Measurements from ENCODE around the gene CECR2. TPM values are rescaled to one million over a fixed set of nuclear protein-coding genes. Genes with fewer than 3 reads are reported as not detected.

Gene CECR2
- polyA plus RNA-seq, 1 of the 3 experiments (the other 2 are of a cell fraction) = not detected

- Histone ChIP-seq H3F3A (replicated peaks; ENCODE audit: insufficient read depth) (no peaks in the 10 kb centered on the region), H3K9me3 (no peaks in the 10 kb centered on the region), H3K4me2 (no peak overlapping the region), H3K9ac (no peak overlapping the region), H3K79me2 (ENCODE audit: insufficient read depth) (no peaks in the 10 kb centered on the region), H3K27ac (ENCODE audit: low read depth in 2 of 2, low read length in 1 of 2) (no peak overlapping the region), H3K9me2 (no peaks in the 10 kb centered on the region), H2AFZ (ENCODE audit: low read depth) (no peak overlapping the region), H3K36me3 (replicated peaks in 1 of 2; ENCODE audit: control insufficient read depth in 1 of 2, insufficient read depth in 2 of 2, low read length in 1 of 2) (no peaks in the 10 kb centered on the region), H3K27me3 (ENCODE audit: insufficient read depth) (no peaks in the 10 kb centered on the region), H3K4me1 (ENCODE audit: control insufficient read depth in 1 of 2, insufficient read depth in 2 of 2, low read depth in 1 of 2, low read length in 1 of 2) (no peaks in the 10 kb centered on the region), H3K4me3 (ENCODE audit: low read depth in 2 of 2, low read length in 1 of 2) (no peak overlapping the region), H4K20me1 (ENCODE audit: insufficient read depth) (no peaks in the 10 kb centered on the region)
- ChIA-PET CTCF (interaction anchor here (1.0 kb wide), 1 partner anchor 9 kb away, joined by 4 read pairs; no protein-coding TSS in a partner anchor), POLR2A (no interaction called here)
- TF ChIP-seq FOXJ3 (CRISPR knock-in tag; IDR thresholded peaks at IDR 0.05) (no peak), RAD21 (IDR thresholded peaks at IDR 0.05; ENCODE audit: low read length) (no peak), RFX5 (IDR thresholded peaks at IDR 0.05; ENCODE audit: low read length) (no peak), JUND (IDR thresholded peaks at IDR 0.05) (no peak), TAF1 (IDR thresholded peaks at IDR 0.05; ENCODE audit: borderline replicate concordance, low read depth, low read length) (no peak), SIN3A (IDR thresholded peaks at IDR 0.05; ENCODE audit: borderline replicate concordance, low read depth, low read length) (no peak), RCOR1 (IDR thresholded peaks at IDR 0.05; ENCODE audit: low read length) (no peak)
- WGBS (ENCODE audit: low lambda C conversion rate) = 84% methylated on average over 12 of the region's 14 CpGs
- DNase-seq = no peak
These were observed 210.3 kb downstream of the CECR2 start for GRCh38 chr22:17579535-17579981.

GRCh38 chr22:17580441-17581031 lies 211.3 kb downstream of the CECR2 start:
- no peak overlapping the region for H3K27ac ChIP-seq (ENCODE audit: low read depth in 2 of 2, low read length in 1 of 2)
- CTCF ChIA-PET = interaction anchor here (0.8 kb wide), 1 partner anchor 22 kb away, joined by 3 read pairs; no protein-coding TSS in a partner anchor
- H3K4me3 ChIP-seq (ENCODE audit: low read depth in 2 of 2, low read length in 1 of 2) = no peak overlapping the region
- H3K27me3 ChIP-seq (ENCODE audit: insufficient read depth) = no peaks in the 10 kb centered on the region
- no peaks in the 10 kb centered on the region for H3K9me3 ChIP-seq
- 57% methylated on average over 8 of the region's 15 CpGs for WGBS (ENCODE audit: low lambda C conversion rate)
- no peaks in the 10 kb centered on the region for H4K20me1 ChIP-seq (ENCODE audit: insufficient read depth)
- H3K4me1 ChIP-seq (ENCODE audit: control insufficient read depth in 1 of 2, insufficient read depth in 2 of 2, low read depth in 1 of 2, low read length in 1 of 2) = no peaks in the 10 kb centered on the region
- no peaks in the 10 kb centered on the region for H3K36me3 ChIP-seq (replicated peaks in 1 of 2; ENCODE audit: control insufficient read depth in 1 of 2, insufficient read depth in 2 of 2, low read length in 1 of 2)
- no peak overlapping the region for H3K9ac ChIP-seq
- no peaks in the 10 kb centered on the region for H3K79me2 ChIP-seq (ENCODE audit: insufficient read depth)
- no peaks in the 10 kb centered on the region for H3F3A ChIP-seq (replicated peaks; ENCODE audit: insufficient read depth)
- H3K4me2 ChIP-seq = no peak overlapping the region
- DNase-seq = no peak
- no peaks in the 10 kb centered on the region for H3K9me2 ChIP-seq
- no peak overlapping the region for H2AFZ ChIP-seq (ENCODE audit: low read depth)
- POLR2A ChIA-PET = no interaction called here
- no peak for TF ChIP-seq YY1 (IDR thresholded peaks at IDR 0.05; ENCODE audit: low read depth)
- TF ChIP-seq RXRA (IDR thresholded peaks at IDR 0.05; ENCODE audit: borderline replicate concordance, low read depth) = no peak
- TF ChIP-seq EZH2phosphoT487 (IDR thresholded peaks at IDR 0.05; ENCODE audit: borderline replicate concordance, low read depth) = no peak
- no peak for TF ChIP-seq NRF1 (IDR thresholded peaks at IDR 0.05; ENCODE audit: low read depth, low read length)
- TF ChIP-seq FOXM1 (IDR thresholded peaks at IDR 0.05; ENCODE audit: low read depth) = no peak
- no peak for TF ChIP-seq EP300 (IDR thresholded peaks at IDR 0.05; ENCODE audit: borderline replicate concordance in 1 of 2, low read depth in 1 of 2, low read length in 1 of 2)
- TF ChIP-seq GABPA (IDR thresholded peaks at IDR 0.05; ENCODE audit: low read depth) = no peak
- no peak for TF ChIP-seq TEAD4 (IDR thresholded peaks at IDR 0.05; ENCODE audit: borderline replicate concordance, insufficient read depth)
- TF ChIP-seq, protein P1, sequence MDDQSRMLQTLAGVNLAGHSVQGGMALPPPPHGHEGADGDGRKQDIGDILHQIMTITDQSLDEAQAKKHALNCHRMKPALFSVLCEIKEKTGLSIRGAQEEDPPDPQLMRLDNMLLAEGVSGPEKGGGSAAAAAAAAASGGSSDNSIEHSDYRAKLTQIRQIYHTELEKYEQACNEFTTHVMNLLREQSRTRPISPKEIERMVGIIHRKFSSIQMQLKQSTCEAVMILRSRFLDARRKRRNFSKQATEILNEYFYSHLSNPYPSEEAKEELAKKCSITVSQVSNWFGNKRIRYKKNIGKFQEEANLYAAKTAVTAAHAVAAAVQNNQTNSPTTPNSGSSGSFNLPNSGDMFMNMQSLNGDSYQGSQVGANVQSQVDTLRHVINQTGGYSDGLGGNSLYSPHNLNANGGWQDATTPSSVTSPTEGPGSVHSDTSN (IDR thresholded peaks at IDR 0.05) = no peak
- no peak for TF ChIP-seq REST (IDR thresholded peaks at IDR 0.05; ENCODE audit: low read depth, low read length)
- TF ChIP-seq, protein P2, sequence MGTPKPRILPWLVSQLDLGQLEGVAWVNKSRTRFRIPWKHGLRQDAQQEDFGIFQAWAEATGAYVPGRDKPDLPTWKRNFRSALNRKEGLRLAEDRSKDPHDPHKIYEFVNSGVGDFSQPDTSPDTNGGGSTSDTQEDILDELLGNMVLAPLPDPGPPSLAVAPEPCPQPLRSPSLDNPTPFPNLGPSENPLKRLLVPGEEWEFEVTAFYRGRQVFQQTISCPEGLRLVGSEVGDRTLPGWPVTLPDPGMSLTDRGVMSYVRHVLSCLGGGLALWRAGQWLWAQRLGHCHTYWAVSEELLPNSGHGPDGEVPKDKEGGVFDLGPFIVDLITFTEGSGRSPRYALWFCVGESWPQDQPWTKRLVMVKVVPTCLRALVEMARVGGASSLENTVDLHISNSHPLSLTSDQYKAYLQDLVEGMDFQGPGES (IDR thresholded peaks at IDR 0.05; ENCODE audit: low read depth, low read length) = no peak
- no peak for TF ChIP-seq TCF12 (IDR thresholded peaks at IDR 0.05)
- TF ChIP-seq RFX5 (IDR thresholded peaks at IDR 0.05; ENCODE audit: low read length) = no peak
- TF ChIP-seq MEF2A (IDR thresholded peaks at IDR 0.05; ENCODE audit: borderline replicate concordance, low read depth) = no peak
- TF ChIP-seq MXI1 (IDR thresholded peaks at IDR 0.05; ENCODE audit: low read depth, low read length) = no peak
- no peak for TF ChIP-seq FOSL2 (IDR thresholded peaks at IDR 0.05; ENCODE audit: borderline replicate concordance, low read depth)
